CD14-positive monocyte (primary cell): ENCODE measurements around the gene IL23R. TPM values are rescaled to one million over a fixed set of nuclear protein-coding genes. Genes with fewer than 3 reads are reported as not detected.
"Not testable (repeated sequence)": the region's sequence is repeated elsewhere in the genome, so short reads cannot be mapped to it uniquely, and the experiment has no call there.

Experiments
- DNase-seq, 3 donors: peaks; one replicate each; pipeline ENCODE4 v3.0.0-alpha.2; 2011 to 2022
- H2AFZ ChIP-seq: 2 replicates; pipeline ENCODE4 v1.6.0; 2012; ENCODE audit warnings: mild to moderate bottlenecking, low read depth, low read length, inconsistent platforms; ENCODE audit not compliant: insufficient read depth, poor library complexity, severe bottlenecking
- H3K27ac ChIP-seq, 2 donors: 1 replicate in 1 of 2; 2 replicates in 1 of 2; pipeline ENCODE4 v1.5.1; 2012 to 2013; ENCODE audit warnings: low read length in 2 of 2, control low read depth in 1 of 2, inconsistent platforms in 1 of 2, low read depth in 1 of 2, mild to moderate bottlenecking in 1 of 2
- H3K27me3 ChIP-seq, 2 donors: one replicate each; pipeline versions ENCODE4 v1.6.0 to v1.6.1; 2011 to 2013; ENCODE audit warnings: low read length in 2 of 2; ENCODE audit not compliant: control insufficient read depth in 2 of 2, insufficient read depth in 2 of 2
- H3K36me3 ChIP-seq, 2 donors: replicated peaks in 1 of 2; 1 replicate in 1 of 2; 2 replicates in 1 of 2; pipeline versions ENCODE4 v1.5.1 to v1.6.1; 2012 to 2013; ENCODE audit warnings: low read length in 2 of 2, control low read depth in 1 of 2, inconsistent platforms in 1 of 2, mild to moderate bottlenecking in 1 of 2; ENCODE audit not compliant: insufficient read depth in 2 of 2, control insufficient read depth in 1 of 2
- H3K4me1 ChIP-seq, 2 donors: 1 replicate in 1 of 2; 2 replicates in 1 of 2; pipeline versions ENCODE4 v1.5.1 to v1.6.1; 2012 to 2013; ENCODE audit warnings: low read length in 2 of 2, control low read depth in 1 of 2, inconsistent platforms in 1 of 2, mild to moderate bottlenecking in 1 of 2, moderate library complexity in 1 of 2; ENCODE audit not compliant: insufficient read depth in 2 of 2, control insufficient read depth in 1 of 2
- H3K4me2 ChIP-seq: replicated peaks from 2 replicates; pipeline ENCODE3; 2012; ENCODE audit warnings: low read length, moderate library complexity, mild to moderate bottlenecking; ENCODE audit not compliant: poor library complexity, severe bottlenecking; ENCODE audit errors: extremely low read depth
- H3K4me3 ChIP-seq, 3 experiments: fragments of 200-600 bp in 1 of 3; sonication (generic) in 1 of 3; replicated peaks in 1 of 3; 1 replicate in 2 of 3; 2 replicates in 1 of 3; pipeline ENCODE4 v1.5.1; 2011 to 2013; ENCODE audit warnings: low read length in 3 of 3, mild to moderate bottlenecking in 3 of 3, control low read depth in 2 of 3, low read depth in 2 of 3, inconsistent platforms in 1 of 3, moderate library complexity in 1 of 3
- H3K79me2 ChIP-seq: 2 replicates; pipeline ENCODE4 v1.6.0; 2012; ENCODE audit warnings: mild to moderate bottlenecking, control low read depth, inconsistent platforms, low read length, moderate library complexity; ENCODE audit not compliant: insufficient read depth
- H3K9ac ChIP-seq: 2 replicates; pipeline ENCODE4 v1.6.0; 2017; ENCODE audit warnings: low read length, mild to moderate bottlenecking; ENCODE audit not compliant: insufficient read depth, poor library complexity, severe bottlenecking
- H3K9me3 ChIP-seq, 2 donors: replicated peaks in 1 of 2; 1 replicate in 1 of 2; 2 replicates in 1 of 2; pipeline versions ENCODE4 v1.5.1 to v1.6.1; 2012 to 2013; ENCODE audit warnings: low read length in 2 of 2, control low read depth in 1 of 2; ENCODE audit not compliant: control insufficient read depth in 1 of 2, insufficient read depth in 1 of 2
- H4K20me1 ChIP-seq: 2 replicates; pipeline ENCODE4 v1.6.0; 2012; ENCODE audit warnings: mild to moderate bottlenecking, low read length, control low read depth, moderate library complexity; ENCODE audit not compliant: insufficient read depth
- H3K27ac Mint-ChIP-seq, 7 donors: one replicate each; pipeline ENCODE4 v1.8.0; 2020; ENCODE audit warnings: mild to moderate bottlenecking in 7 of 7, mixed read lengths in 7 of 7, moderate library complexity in 6 of 7, inconsistent platforms in 2 of 7
- H3K27me3 Mint-ChIP-seq, 3 donors: one replicate each; pipeline ENCODE4 v1.8.0; 2021 to 2022; ENCODE audit warnings: low read depth in 3 of 3, mild to moderate bottlenecking in 3 of 3, mixed read lengths in 3 of 3, moderate library complexity in 3 of 3, inconsistent platforms in 1 of 3
- H3K36me3 Mint-ChIP-seq, 2 donors: one replicate each; pipeline ENCODE4 v1.8.0; 2020; ENCODE audit warnings: mixed read lengths in 2 of 2, inconsistent platforms in 1 of 2, mild to moderate bottlenecking in 1 of 2
- H3K4me1 Mint-ChIP-seq: one replicate; pipeline ENCODE4 v1.8.0; 2020; ENCODE audit warnings: mild to moderate bottlenecking, mixed read lengths
- H3K4me3 Mint-ChIP-seq, 2 donors: one replicate each; pipeline ENCODE4 v1.8.0; 2020; ENCODE audit warnings: mild to moderate bottlenecking in 2 of 2, mixed read lengths in 2 of 2, moderate library complexity in 1 of 2
- H3K9me3 Mint-ChIP-seq, 7 donors: one replicate each; pipeline ENCODE4 v1.8.0; 2020 to 2022; ENCODE audit warnings: mixed read lengths in 7 of 7, mild to moderate bottlenecking in 6 of 7, moderate library complexity in 6 of 7, inconsistent platforms in 2 of 7
- WGBS: methylation state at CpG from one replicate; pipeline ENCODE4 v1.1.5; 2013; ENCODE audit warnings: missing lambda C conversion rate; ENCODE audit not compliant: insufficient coverage; 5-methylcytosine and 5-hydroxymethylcytosine counted together
- intact Hi-C, 2 donors: fragments of 100-400 bp; cut with micrococcal nuclease; formaldehyde crosslinking; loops; one replicate each; pipeline versions ENCODE4 v1.15.0 to v1.15.1; 2023
- polyA plus RNA-seq, 3 donors: library from polyadenylated mRNA; depleted of rRNA in 1 of 3; unstranded in 2 of 3; stranded (reverse) in 1 of 3; fragments of 300-500 nt in 2 of 3; fragments of >200 nt in 1 of 3; fragmentation: Illumina TruSeq in 2 of 3; gene quantifications; 1 replicate in 2 of 3; 2 replicates in 1 of 3; pipeline ENCODE4 v1.2.3, GENCODE V29; 2012 to 2021
- TF ChIP-seq, protein P1 (sequence below): fragments of 200-600 bp; IDR thresholded peaks from one replicate; pipeline ENCODE4 v1.8.0; 2022; ENCODE audit warnings: antibody characterized with exemption, mild to moderate bottlenecking

The IL23R gene
- polyA plus RNA-seq, 3 donors = not detected

DNA sequence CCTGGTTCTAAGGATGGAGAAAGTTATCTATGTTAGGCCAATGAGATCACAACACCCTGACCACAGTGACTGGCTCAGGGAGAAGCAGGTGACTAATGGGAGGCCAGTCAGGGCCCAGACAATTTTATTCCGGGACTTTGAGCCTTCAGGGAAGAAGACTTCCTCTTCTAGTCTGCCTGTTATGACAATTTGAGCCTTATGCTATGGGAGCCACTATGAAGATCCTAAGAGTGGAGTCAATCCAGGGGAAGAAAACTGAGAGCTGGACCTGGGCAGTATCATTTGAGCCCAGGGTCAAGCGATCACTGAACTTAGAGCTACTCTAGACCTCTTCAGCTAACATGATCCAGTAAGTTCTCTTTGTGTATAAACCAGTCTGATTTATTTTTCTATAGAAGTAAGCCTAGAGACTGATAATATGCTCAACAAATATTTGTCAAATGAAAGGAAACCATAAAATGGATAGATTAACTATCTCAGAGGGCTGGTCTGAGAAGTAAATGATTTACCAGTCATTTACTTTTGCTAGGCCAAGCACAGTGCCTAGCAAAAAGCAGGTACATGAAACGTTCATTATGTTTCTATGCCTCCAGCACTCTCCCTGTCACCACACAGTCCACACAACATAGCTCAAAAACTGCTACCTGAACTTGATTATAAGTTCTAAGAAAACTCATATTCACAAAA, 27.3 kb upstream of the IL23R start:
- Histone ChIP-seq H3K9ac (no peak overlapping the region), H3K4me1 (peaks cover 7 to 9% of the 10 kb centered on the region in 2 donors), H3K79me2 (no peaks in the 10 kb centered on the region), H3K36me3 (no peaks in the 10 kb centered on the region), H2AFZ (no peak overlapping the region), H3K27me3 (no peaks in the 10 kb centered on the region), H3K4me2 (no peak overlapping the region), H3K27ac (no peak overlapping the region), H4K20me1 (no peaks in the 10 kb centered on the region), H3K9me3 (no peaks in the 10 kb centered on the region), H3K4me3 (no peak overlapping the region)
- Mint-ChIP-seq H3K27ac (no peak overlapping the region), H3K4me1 (peaks cover 9% of the 10 kb centered on the region), H3K36me3 (no peaks in the 10 kb centered on the region), H3K9me3 (no peaks in the 10 kb centered on the region), H3K27me3 (peaks cover 0 to 2% (median 2%) of the 10 kb centered on the region in 3 donors), H3K4me3 (no peak overlapping the region)
- no peak for DNase-seq
- TF ChIP-seq, protein P1, sequence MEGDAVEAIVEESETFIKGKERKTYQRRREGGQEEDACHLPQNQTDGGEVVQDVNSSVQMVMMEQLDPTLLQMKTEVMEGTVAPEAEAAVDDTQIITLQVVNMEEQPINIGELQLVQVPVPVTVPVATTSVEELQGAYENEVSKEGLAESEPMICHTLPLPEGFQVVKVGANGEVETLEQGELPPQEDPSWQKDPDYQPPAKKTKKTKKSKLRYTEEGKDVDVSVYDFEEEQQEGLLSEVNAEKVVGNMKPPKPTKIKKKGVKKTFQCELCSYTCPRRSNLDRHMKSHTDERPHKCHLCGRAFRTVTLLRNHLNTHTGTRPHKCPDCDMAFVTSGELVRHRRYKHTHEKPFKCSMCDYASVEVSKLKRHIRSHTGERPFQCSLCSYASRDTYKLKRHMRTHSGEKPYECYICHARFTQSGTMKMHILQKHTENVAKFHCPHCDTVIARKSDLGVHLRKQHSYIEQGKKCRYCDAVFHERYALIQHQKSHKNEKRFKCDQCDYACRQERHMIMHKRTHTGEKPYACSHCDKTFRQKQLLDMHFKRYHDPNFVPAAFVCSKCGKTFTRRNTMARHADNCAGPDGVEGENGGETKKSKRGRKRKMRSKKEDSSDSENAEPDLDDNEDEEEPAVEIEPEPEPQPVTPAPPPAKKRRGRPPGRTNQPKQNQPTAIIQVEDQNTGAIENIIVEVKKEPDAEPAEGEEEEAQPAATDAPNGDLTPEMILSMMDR = no peak
- intact Hi-C loops = no loop called here
- 77% methylated on average over 2 of the region's 3 CpGs for WGBS

DNA sequence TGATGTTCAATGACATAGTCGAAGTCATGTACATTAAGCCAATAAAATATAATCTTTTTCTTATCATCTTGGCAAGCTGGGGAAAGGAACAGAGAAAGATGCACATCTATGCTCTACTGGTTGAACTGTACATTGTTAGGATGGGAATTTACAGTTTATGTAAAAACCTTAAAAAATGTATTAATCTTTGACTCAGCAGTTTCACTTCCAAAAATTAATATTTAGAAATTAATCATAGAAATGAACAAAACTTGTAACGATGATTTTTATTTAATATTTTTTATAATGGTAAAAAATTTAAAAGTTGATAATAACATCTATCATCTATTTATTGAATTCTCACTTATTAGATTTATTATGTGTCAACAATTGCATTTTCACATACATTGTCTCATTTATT, 25.8 kb upstream of the IL23R start:
- no peaks in the 10 kb centered on the region for H3K9me3 Mint-ChIP-seq
- Histone ChIP-seq H3K27ac (no peak overlapping the region), H3K4me2 (no peak overlapping the region), H2AFZ (no peak overlapping the region), H4K20me1 (no peaks in the 10 kb centered on the region), H3K27me3 (no peaks in the 10 kb centered on the region), H3K4me3 (no peak overlapping the region), H3K36me3 (no peaks in the 10 kb centered on the region), H3K4me1 (no peaks in the 10 kb centered on the region), H3K79me2 (no peaks in the 10 kb centered on the region), H3K9me3 (no peaks in the 10 kb centered on the region), H3K9ac (no peak overlapping the region)
- no peaks in the 10 kb centered on the region for H3K36me3 Mint-ChIP-seq
- H3K4me1 Mint-ChIP-seq = peaks cover 2% of the 10 kb centered on the region
- WGBS = no CpG with 5 or more reads among the region's 2 CpGs
- H3K27ac Mint-ChIP-seq = no peak overlapping the region
- no peak for DNase-seq
- intact Hi-C loops = no loop called here
- H3K4me3 Mint-ChIP-seq = no peak overlapping the region
- no peaks in the 10 kb centered on the region for H3K27me3 Mint-ChIP-seq
- TF ChIP-seq, protein P1 = no peak

DNA sequence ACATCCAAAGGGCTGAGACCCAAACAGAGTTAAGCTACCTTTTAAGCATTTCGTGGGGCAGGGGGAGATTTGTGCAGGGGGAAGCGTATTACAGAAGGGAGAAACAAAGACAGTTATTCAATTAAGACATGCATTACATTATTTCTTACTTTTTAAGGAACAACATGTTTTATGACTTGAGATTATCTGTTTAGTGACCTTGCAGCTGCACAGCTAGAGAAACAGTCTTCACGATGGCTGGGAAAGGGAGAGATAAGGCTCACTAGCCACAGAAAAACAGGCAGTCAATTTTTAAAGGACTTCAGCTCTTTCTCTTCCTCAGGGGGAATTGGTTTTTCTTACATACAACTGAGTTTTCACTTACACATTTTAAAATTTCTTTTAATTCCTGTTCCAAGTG, 24.4 kb upstream of the IL23R start:
- H3K4me3 Mint-ChIP-seq, H3K27ac ChIP-seq, intact Hi-C loops, DNase-seq, H3K36me3 ChIP-seq, H3K9ac ChIP-seq, H3K9me3 Mint-ChIP-seq, H3K4me1 Mint-ChIP-seq, H3K27me3 ChIP-seq, H3K79me2 ChIP-seq, H3K9me3 ChIP-seq, H3K36me3 Mint-ChIP-seq, H3K4me2 ChIP-seq, H4K20me1 ChIP-seq, H3K4me3 ChIP-seq, H3K27ac Mint-ChIP-seq, H3K27me3 Mint-ChIP-seq, H2AFZ ChIP-seq, H3K4me1 ChIP-seq: not testable (repeated sequence)
- no CpG with 5 or more reads among the region's 3 CpGs for WGBS
